HG02759 (cell line): ENCODE results near the gene SWAP70.

Experiments used
- ATAC-seq: cut with Tn5 transposase; IDR thresholded peaks from one replicate; pipeline ENCODE4 v1.9.1; 2021; ENCODE audit warnings: mild to moderate bottlenecking, moderate library complexity; ENCODE audit not compliant: unreplicated experiment

Gene SWAP70

GRCh38 chr11:9772218-9772617 is 108.3 kb downstream of the SWAP70 start:
- ATAC-seq = no peak

GRCh38 chr11:9773524-9773923 is 109.6 kb downstream of the SWAP70 start:
- ATAC-seq = no peak

- ATAC-seq = no peak
Measured at GRCh38 chr11:9774109-9774508, 110.2 kb downstream of the SWAP70 start.

GRCh38 chr11:9774591-9775397 is 110.9 kb downstream of the SWAP70 start:
- ATAC-seq = no peak

- ATAC-seq = no peak
Measured at GRCh38 chr11:9775398-9775779, 111.5 kb downstream of the SWAP70 start.

GRCh38 chr11:9776203-9776602 is 112.3 kb downstream of the SWAP70 start:
- no peak for ATAC-seq

- no peak for ATAC-seq
Measured at GRCh38 chr11:9777066-9777465, 113.2 kb downstream of the SWAP70 start.

GRCh38 chr11:9777525-9777924 is 113.6 kb downstream of the SWAP70 start:
- no peak for ATAC-seq

- no peak for ATAC-seq
Measured at GRCh38 chr11:9780929-9781328, 117.1 kb downstream of the SWAP70 start.

- no peak for ATAC-seq
Measured at GRCh38 chr11:9783986-9784385, 120.1 kb downstream of the SWAP70 start.

GRCh38 chr11:9784602-9785315 is 120.9 kb downstream of the SWAP70 start:
- ATAC-seq = no peak

GRCh38 chr11:9787260-9787659 is 123.4 kb downstream of the SWAP70 start:
- no peak for ATAC-seq

- no peak for ATAC-seq
Measured at GRCh38 chr11:9787981-9788521, 124.2 kb downstream of the SWAP70 start.

GRCh38 chr11:9789910-9790309 is 126.0 kb downstream of the SWAP70 start:
- no peak for ATAC-seq

GRCh38 chr11:9790703-9791102 is 126.8 kb downstream of the SWAP70 start:
- no peak for ATAC-seq

- no peak for ATAC-seq
Measured at GRCh38 chr11:9796266-9796665, 132.4 kb downstream of the SWAP70 start.

- ATAC-seq = no peak
Measured at GRCh38 chr11:9796854-9797253, 133.0 kb downstream of the SWAP70 start.

- no peak for ATAC-seq
Measured at GRCh38 chr11:9797300-9797699, 133.4 kb downstream of the SWAP70 start.

- ATAC-seq = no peak
Measured at GRCh38 chr11:9799886-9800285, 136.0 kb downstream of the SWAP70 start.

- ATAC-seq = no peak
Measured at GRCh38 chr11:9802291-9802861, 138.5 kb downstream of the SWAP70 start.
